ENCODE results near the gene FAM181B. TPM values are rescaled to one million over a fixed set of nuclear protein-coding genes. Genes with fewer than 3 reads are reported as not detected.
"Not testable (repeated sequence)": the region's sequence is repeated elsewhere in the genome, so short reads cannot be mapped to it uniquely, and the experiment has no call there.

Gene FAM181B
- total RNA-seq, 3 donors from 2014 or later = 0.16 to 0.33 (median 0.29) TPM

GRCh38 chr11:82703796-82704195 lies 29.9 kb downstream of the FAM181B start:
- Histone ChIP-seq H3K4me1 (no peaks in the 10 kb centered on the region), H3K9me3 (no peaks in the 10 kb centered on the region), H3K27ac (no peak overlapping the region), H3K27me3 (peaks cover 0 to 3% of the 10 kb centered on the region in 2 donors), H3K36me3 (no peaks in the 10 kb centered on the region), H3K4me3 (no peak overlapping the region)
- intact Hi-C loops (cut with DNase I; ENCODE audit: low total_unique reads) = no loop called here
- no peak for TF ChIP-seq CTCF (IDR thresholded peaks at IDR 0.05)
- TF ChIP-seq POLR2AphosphoS5 (IDR thresholded peaks at IDR 0.05) = no peak
- DNase-seq (ENCODE audit: low spot score in 2 of 2) = no peak

DNA sequence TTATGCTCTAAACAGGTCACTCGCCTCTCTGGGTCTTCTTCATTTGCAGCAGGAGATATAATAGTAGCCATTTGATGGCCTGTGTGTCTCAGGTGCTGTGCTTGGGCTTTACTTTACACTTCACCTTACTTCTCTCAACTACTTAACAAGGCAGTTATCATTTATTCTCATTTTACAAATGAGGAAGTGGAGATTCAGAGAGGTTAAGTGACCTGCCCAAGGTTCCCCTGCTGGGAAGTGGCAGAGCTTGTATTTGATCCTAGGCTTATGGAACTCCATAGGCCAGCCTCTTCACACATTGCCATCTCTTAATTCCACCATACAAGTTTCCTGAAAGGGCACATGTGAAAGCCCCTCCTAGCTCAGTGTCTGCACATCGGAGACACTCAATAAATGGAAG lies 30.4 kb downstream of the FAM181B start:
- Histone ChIP-seq H3K27me3 (peaks cover 0 to 3% of the 10 kb centered on the region in 2 donors), H3K4me3 (no peak overlapping the region), H3K27ac (no peak overlapping the region), H3K9me3 (no peaks in the 10 kb centered on the region), H3K36me3 (no peaks in the 10 kb centered on the region), H3K4me1 (no peaks in the 10 kb centered on the region)
- intact Hi-C loops (cut with DNase I; ENCODE audit: low total_unique reads) = no loop called here
- DNase-seq (ENCODE audit: low spot score in 2 of 2) = no peak
- TF ChIP-seq POLR2AphosphoS5 (IDR thresholded peaks at IDR 0.05) = no peak

DNA sequence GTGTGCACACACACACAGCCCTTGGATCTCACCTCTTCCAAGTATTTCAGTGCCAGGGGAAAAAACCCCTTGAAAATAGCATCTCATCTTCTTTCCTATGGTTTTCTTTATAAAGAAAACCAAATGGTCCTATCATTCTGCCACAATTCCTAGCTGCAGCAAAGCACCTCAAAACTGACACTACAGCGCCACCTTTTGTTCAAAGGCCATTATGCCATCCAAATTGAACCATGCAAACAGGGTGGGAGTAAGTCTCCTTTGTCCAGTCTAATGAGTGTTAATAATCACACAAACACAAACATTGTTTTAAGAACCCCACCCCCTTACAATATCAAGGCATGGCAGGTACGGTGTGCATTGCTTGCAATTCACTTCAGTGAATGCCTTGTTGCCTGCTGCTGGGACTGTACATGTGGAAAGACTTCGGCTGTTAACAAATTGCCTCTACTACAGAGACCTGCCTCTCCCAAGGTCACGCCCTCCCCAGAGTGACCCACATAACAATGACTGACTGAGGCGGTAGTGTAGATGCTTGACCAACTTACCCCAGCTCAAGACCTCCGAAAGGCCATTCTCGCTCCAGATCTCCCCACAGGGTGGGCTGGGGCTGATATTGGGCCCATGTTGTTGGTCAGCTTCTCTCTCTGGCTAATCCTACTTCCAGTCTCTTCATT lies 31.7 kb downstream of the FAM181B start:
- Histone ChIP-seq H3K27ac (no peak overlapping the region), H3K27me3 (peaks cover 0 to 3% of the 10 kb centered on the region in 2 donors), H3K9me3 (no peaks in the 10 kb centered on the region), H3K4me3 (no peak overlapping the region), H3K4me1 (no peaks in the 10 kb centered on the region), H3K36me3 (no peaks in the 10 kb centered on the region)
- DNase-seq (ENCODE audit: low spot score in 2 of 2) = no peak
- TF ChIP-seq CTCF (IDR thresholded peaks at IDR 0.05) = peak in 2 of 3 donors; percentile 33
- TF ChIP-seq POLR2A (IDR thresholded peaks at IDR 0.05) = no peak
- intact Hi-C loops (cut with DNase I; ENCODE audit: low total_unique reads) = no loop called here

- H3K9me3 ChIP-seq = no peaks in the 10 kb centered on the region
- intact Hi-C loops (cut with DNase I; ENCODE audit: low total_unique reads) = no loop called here
Measured at GRCh38 chr11:82698576-82699352, 34.9 kb downstream of the FAM181B start.

DNA sequence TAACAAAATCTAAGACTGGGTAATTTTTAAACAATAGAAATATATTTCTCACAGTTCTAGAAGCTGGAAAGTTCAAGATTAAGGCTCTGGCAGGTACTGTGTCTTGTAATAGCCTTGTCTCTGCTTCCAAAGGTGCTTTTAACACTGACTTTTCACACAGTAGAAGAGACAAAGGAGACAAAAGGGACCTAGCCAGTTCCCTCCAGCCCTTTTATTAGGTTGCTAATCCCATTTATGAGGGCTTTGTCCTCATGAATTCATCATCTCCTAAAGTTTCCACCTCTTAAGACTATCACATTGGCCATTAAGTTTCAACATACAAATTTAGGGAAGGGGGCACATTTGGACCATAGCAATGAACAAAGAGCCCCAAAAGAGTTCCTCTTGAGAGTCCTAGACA lies 40.7 kb downstream of the FAM181B start:
- intact Hi-C loops (cut with DNase I; ENCODE audit: low total_unique reads) = no loop called here
- TF ChIP-seq CTCF (IDR thresholded peaks at IDR 0.05) (no peak), POLR2AphosphoS5 (IDR thresholded peaks at IDR 0.05) (no peak), POLR2A (IDR thresholded peaks at IDR 0.05) (no peak)

More at GRCh38 chr11:82698576-82699352, 34.9 kb downstream of the FAM181B start:
- no peaks in the 10 kb centered on the region for H3K4me1 ChIP-seq
- no peaks in the 10 kb centered on the region for H3K36me3 ChIP-seq
- no peak for DNase-seq (ENCODE audit: low spot score in 2 of 2)
- TF ChIP-seq POLR2AphosphoS5 (IDR thresholded peaks at IDR 0.05) = no peak
- no peak for TF ChIP-seq CTCF (IDR thresholded peaks at IDR 0.05)
- TF ChIP-seq POLR2A (IDR thresholded peaks at IDR 0.05) = no peak
- no peak overlapping the region for H3K27ac ChIP-seq
- H3K4me3 ChIP-seq = no peak overlapping the region
- peaks cover 0 to 3% of the 10 kb centered on the region in 2 donors for H3K27me3 ChIP-seq

DNA sequence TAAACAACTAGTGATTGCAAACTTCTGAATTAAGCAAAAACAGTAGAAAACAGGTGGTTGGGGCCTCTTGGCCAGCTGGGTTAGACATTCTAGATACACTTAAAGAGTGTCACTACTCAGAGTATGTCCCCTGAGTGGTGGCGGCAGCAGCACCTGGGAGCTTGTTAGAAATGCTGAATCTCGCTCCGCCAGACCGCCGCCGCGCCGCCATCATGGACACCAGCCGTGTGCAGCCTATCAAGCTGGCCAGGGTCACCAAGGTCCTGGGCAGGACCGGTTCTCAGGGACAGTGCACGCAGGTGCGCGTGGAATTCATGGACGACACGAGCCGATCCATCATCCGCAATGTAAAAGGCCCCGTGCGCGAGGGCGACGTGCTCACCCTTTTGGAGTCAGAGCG lies 44.3 kb downstream of the FAM181B start:
- intact Hi-C loops (cut with DNase I; ENCODE audit: low total_unique reads); H3K9me3 ChIP-seq; H3K4me1 ChIP-seq; H3K36me3 ChIP-seq; H3K27me3 ChIP-seq; DNase-seq (ENCODE audit: low spot score in 2 of 2); H3K4me3 ChIP-seq; H3K27ac ChIP-seq: not testable (repeated sequence)

More for the DNA sequence above, 40.7 kb downstream of the FAM181B start:
- H3K4me1 ChIP-seq = no peaks in the 10 kb centered on the region
- H3K27me3 ChIP-seq = no peaks in the 10 kb centered on the region
- H3K4me3 ChIP-seq = no peak overlapping the region
- H3K36me3 ChIP-seq = no peaks in the 10 kb centered on the region
- no peaks in the 10 kb centered on the region for H3K9me3 ChIP-seq
- H3K27ac ChIP-seq = no peak overlapping the region
- DNase-seq (ENCODE audit: low spot score in 2 of 2) = no peak

Data from breast epithelium (tissue), 4 donors.